Endothelial cell (in vitro differentiated cells): Measurements from ENCODE around the gene GRID1. TPM values are rescaled to one million over a fixed set of nuclear protein-coding genes. Genes with fewer than 3 reads are reported as not detected.

Source experiments
- DNase-seq: peaks from one replicate; pipeline ENCODE4 v3.0.0; 2021; ENCODE audit warnings: low spot score
- H3K27ac Mint-ChIP-seq: one replicate; pipeline ENCODE4 v1.8.0; 2021; ENCODE audit warnings: mixed read lengths, inconsistent platforms; ENCODE audit not compliant: unreplicated experiment
- H3K27me3 Mint-ChIP-seq: one replicate; pipeline ENCODE4 v1.8.0; 2021; ENCODE audit warnings: mild to moderate bottlenecking, moderate library complexity, mixed read lengths, inconsistent platforms; ENCODE audit not compliant: unreplicated experiment
- H3K36me3 Mint-ChIP-seq: one replicate; pipeline ENCODE4 v1.8.0; 2021; ENCODE audit warnings: mild to moderate bottlenecking, low read depth, mixed read lengths, inconsistent platforms; ENCODE audit not compliant: unreplicated experiment
- H3K4me1 Mint-ChIP-seq: one replicate; pipeline ENCODE4 v1.8.0; 2021; ENCODE audit warnings: mild to moderate bottlenecking, mixed read lengths, inconsistent platforms; ENCODE audit not compliant: unreplicated experiment
- H3K4me3 Mint-ChIP-seq: one replicate; pipeline ENCODE4 v1.8.0; 2021; ENCODE audit warnings: mild to moderate bottlenecking, mixed read lengths, inconsistent platforms; ENCODE audit not compliant: unreplicated experiment
- H3K9me3 Mint-ChIP-seq: one replicate; pipeline ENCODE4 v1.8.0; 2021; ENCODE audit warnings: mixed read lengths, inconsistent platforms; ENCODE audit not compliant: unreplicated experiment
- total RNA-seq: library from RNA; stranded (reverse); fragmentation: NEBNext Ultra II Directional; extraction: Animal tissue kit (Norgen Biotek cat#: 25700); gene quantifications from one replicate; pipeline ENCODE4 v1.2.1, GENCODE V29; 2021; ENCODE audit not compliant: unreplicated experiment
- TF ChIP-seq, protein P1 (sequence below): fragments of 200-600 bp; sonication (generic); IDR thresholded peaks from one replicate; pipeline ENCODE4 v1.5.0; 2021; ENCODE audit warnings: antibody characterized with exemption; ENCODE audit not compliant: unreplicated experiment

The GRID1 gene
- total RNA-seq, 1 donor from 2014 or later, result 0.26 TPM

DNA sequence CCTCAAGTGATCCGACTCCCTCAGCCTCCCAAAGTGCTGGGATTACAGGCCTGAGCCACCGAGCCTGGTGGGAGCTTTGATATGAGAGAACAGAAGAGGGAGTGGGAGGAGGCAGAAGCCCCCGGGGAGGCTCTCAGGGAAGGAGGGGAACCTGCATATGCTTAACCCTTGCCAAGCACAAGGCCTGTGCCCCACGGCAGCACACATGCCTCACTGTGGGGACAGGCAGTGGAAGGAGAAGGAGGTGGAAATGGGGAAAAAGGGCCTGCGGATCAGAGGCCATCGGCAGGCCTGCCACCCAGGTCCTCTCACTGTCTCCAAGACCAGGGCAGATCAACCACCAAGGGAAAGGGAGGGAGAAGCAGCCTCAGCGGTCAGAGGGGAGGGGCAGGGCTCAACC, 7.2 kb upstream of the GRID1 start:
- no peak overlapping the region for H3K4me3 Mint-ChIP-seq
- TF ChIP-seq, protein P1, sequence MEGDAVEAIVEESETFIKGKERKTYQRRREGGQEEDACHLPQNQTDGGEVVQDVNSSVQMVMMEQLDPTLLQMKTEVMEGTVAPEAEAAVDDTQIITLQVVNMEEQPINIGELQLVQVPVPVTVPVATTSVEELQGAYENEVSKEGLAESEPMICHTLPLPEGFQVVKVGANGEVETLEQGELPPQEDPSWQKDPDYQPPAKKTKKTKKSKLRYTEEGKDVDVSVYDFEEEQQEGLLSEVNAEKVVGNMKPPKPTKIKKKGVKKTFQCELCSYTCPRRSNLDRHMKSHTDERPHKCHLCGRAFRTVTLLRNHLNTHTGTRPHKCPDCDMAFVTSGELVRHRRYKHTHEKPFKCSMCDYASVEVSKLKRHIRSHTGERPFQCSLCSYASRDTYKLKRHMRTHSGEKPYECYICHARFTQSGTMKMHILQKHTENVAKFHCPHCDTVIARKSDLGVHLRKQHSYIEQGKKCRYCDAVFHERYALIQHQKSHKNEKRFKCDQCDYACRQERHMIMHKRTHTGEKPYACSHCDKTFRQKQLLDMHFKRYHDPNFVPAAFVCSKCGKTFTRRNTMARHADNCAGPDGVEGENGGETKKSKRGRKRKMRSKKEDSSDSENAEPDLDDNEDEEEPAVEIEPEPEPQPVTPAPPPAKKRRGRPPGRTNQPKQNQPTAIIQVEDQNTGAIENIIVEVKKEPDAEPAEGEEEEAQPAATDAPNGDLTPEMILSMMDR, result no peak
- peaks cover 5% of the 10 kb centered on the region for H3K4me1 Mint-ChIP-seq
- no peaks in the 10 kb centered on the region for H3K36me3 Mint-ChIP-seq
- no peaks in the 10 kb centered on the region for H3K9me3 Mint-ChIP-seq
- H3K27me3 Mint-ChIP-seq, result peaks cover 12% of the 10 kb centered on the region
- H3K27ac Mint-ChIP-seq, result no peak overlapping the region
- no peak for DNase-seq

DNA sequence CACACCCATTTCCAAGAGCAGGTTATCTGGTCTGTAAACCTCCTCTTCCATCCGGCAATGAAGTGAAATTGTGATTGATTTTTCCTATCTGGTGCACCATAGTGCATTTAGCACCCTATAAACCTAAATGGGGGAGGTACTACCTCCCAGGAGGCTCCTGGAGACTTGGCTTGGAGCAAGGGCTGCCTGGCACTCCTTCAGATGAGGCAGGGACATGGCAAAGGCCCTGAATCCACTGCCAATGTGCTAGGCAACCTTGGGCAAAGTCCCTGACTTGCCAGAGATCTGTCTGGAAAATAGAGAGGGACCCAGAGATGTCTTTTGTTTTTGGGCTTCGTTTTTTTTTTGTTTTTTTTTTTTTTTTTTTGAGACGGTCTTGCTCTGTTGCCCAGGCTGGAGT, 6.7 kb upstream of the GRID1 start:
- peaks cover 16% of the 10 kb centered on the region for H3K27me3 Mint-ChIP-seq
- no peaks in the 10 kb centered on the region for H3K36me3 Mint-ChIP-seq
- peaks cover 5% of the 10 kb centered on the region for H3K4me1 Mint-ChIP-seq
- H3K4me3 Mint-ChIP-seq, result no peak overlapping the region
- DNase-seq, result no peak
- no peak overlapping the region for H3K27ac Mint-ChIP-seq
- TF ChIP-seq, protein P1, result no peak
- no peaks in the 10 kb centered on the region for H3K9me3 Mint-ChIP-seq

DNA sequence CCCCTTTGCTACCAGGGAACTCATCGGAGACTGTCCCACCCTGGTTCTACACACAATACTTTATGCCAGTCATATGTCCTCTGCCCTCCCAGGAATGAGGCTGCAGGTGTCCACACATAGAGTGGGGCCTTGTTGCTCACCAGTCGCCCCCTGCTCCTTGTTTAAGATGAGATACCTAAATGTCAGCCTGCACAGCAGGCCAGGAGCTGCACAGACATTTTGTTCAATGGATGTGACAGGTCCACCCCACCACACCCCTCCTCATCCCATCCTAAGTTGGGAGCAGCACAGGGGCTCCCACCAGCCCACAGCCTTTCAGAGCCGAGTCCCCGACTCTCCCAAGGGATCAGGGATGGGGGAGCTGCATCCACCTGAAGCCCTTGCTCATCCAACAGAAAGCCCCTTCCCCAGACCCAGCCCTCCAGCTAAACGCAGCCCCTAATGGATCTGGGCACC, 6.2 kb upstream of the GRID1 start:
- H3K4me3 Mint-ChIP-seq, result no peak overlapping the region
- no peak overlapping the region for H3K27ac Mint-ChIP-seq
- H3K27me3 Mint-ChIP-seq, result peaks cover 18% of the 10 kb centered on the region
- TF ChIP-seq, protein P1, result no peak
- no peak for DNase-seq
- H3K36me3 Mint-ChIP-seq, result no peaks in the 10 kb centered on the region
- H3K4me1 Mint-ChIP-seq, result peaks cover 7% of the 10 kb centered on the region
- no peaks in the 10 kb centered on the region for H3K9me3 Mint-ChIP-seq

DNA sequence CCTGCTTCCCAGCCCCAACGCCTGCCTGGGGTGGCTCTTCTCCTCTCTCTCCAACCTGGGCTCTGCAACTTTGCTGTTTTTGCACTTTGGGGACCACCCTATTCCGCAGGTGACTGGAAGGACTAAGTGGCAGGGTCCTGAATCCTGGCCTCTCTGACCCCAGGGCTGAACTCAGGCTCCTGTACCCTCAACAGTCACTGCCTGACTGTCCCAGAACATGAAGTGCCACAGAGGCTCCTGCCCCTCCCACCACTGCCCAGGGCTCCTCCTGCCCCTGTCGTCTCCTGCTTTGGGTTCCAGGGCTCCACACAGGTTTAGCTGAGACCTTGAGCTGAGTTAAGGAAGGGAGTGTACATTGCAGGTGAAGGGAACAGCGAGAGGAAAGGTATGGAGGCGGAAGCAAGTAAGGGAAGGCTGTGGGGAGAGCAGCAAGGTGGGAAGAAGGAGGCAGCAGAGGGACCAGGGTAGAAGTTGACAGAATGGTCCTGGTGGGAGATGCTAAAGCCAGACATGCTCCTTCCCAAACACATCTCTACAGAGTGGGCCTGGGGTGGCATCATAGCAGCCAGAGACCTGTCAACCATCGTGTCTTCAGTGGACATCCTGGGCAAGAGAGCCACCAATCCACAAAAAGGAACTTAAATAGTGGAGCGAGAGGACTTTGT, 5.7 kb upstream of the GRID1 start:
- H3K4me1 Mint-ChIP-seq, result peaks cover 8% of the 10 kb centered on the region
- no peak overlapping the region for H3K4me3 Mint-ChIP-seq
- H3K36me3 Mint-ChIP-seq, result no peaks in the 10 kb centered on the region
- H3K27me3 Mint-ChIP-seq, result peaks cover 20% of the 10 kb centered on the region
- H3K27ac Mint-ChIP-seq, result no peak overlapping the region
- no peaks in the 10 kb centered on the region for H3K9me3 Mint-ChIP-seq
- TF ChIP-seq, protein P1, result no peak
- DNase-seq, result no peak

DNA sequence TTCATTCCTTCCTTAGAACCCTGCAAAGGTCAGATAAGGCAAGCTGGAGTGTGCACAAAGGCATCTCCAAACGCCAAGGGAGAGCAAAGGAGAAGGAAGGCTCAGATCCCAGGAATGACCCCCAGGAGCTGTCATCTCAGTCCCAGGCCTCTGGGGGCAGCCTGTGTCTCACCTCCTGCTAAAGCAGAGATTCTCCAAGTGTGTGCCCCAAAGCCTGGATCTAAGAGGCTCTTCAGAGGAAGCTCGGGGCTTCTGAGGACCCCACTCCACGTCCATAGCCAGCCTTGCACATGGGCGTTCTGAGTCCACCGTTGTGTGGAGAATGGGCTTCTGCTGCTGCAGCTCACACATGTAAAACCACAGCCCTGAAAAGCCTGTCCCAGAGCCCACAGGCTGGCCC, 5.1 kb upstream of the GRID1 start:
- Mint-ChIP-seq H3K36me3 (no peaks in the 10 kb centered on the region), H3K4me1 (peaks cover 8% of the 10 kb centered on the region), H3K9me3 (no peaks in the 10 kb centered on the region), H3K27ac (no peak overlapping the region), H3K27me3 (peaks cover 20% of the 10 kb centered on the region), H3K4me3 (no peak overlapping the region)
- TF ChIP-seq, protein P1, result no peak
- DNase-seq, result no peak
